ENCODE measurements around the gene PGS1.

DNA sequence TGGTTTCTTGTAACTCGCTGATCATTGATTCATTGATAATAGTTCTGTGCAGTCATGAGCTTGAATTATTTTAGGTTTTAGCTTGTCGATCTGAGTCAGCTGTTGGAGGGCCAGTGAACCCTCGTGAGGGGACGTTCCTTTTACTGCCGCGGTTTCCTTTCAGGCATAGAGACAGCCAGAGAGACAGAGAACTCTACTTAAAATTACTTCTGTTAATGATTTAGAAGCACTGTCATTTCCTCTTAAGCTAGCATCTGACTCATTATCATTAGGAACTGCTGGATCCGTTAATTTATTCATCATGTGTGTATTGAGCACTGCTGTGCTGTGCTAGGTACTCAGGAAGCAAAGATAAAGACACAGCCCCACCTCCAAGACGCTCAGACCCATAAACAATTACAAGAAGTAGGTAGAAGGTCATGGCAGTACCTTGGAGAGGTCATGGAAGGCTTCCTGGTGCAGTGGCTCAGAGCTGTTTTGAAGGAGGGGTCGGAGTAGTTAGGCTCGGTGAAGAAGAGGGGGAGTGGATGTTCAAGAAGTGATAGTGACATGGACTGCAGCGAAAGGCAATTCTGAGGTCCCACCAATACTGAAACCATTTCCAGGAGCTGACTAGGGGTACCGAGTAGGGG lies 3.3 kb downstream of the PGS1 start:
- TF ChIP-seq, protein P1, sequence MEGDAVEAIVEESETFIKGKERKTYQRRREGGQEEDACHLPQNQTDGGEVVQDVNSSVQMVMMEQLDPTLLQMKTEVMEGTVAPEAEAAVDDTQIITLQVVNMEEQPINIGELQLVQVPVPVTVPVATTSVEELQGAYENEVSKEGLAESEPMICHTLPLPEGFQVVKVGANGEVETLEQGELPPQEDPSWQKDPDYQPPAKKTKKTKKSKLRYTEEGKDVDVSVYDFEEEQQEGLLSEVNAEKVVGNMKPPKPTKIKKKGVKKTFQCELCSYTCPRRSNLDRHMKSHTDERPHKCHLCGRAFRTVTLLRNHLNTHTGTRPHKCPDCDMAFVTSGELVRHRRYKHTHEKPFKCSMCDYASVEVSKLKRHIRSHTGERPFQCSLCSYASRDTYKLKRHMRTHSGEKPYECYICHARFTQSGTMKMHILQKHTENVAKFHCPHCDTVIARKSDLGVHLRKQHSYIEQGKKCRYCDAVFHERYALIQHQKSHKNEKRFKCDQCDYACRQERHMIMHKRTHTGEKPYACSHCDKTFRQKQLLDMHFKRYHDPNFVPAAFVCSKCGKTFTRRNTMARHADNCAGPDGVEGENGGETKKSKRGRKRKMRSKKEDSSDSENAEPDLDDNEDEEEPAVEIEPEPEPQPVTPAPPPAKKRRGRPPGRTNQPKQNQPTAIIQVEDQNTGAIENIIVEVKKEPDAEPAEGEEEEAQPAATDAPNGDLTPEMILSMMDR (IDR thresholded peaks at IDR 0.05) = no peak
- TF ChIP-seq POLR2A (IDR thresholded peaks at IDR 0.05) (no peak), POLR2AphosphoS5 (IDR thresholded peaks at IDR 0.05) (no peak), EP300 (IDR thresholded peaks at IDR 0.05) (no peak)
